Effector CD8-positive, alpha-beta T cell (primary cell): ENCODE measurements around the gene MPHOSPH9.
A peak's percentile ranks its signal among the peaks of the same experiment; 100 is the strongest.
"Not testable (repeated sequence)": the region's sequence is repeated elsewhere in the genome, so short reads cannot be mapped to it uniquely, and the experiment has no call there.

Experiments used
- DNase-seq: peaks from one replicate; lab custom pipeline; 2025; lab: John Stamatoyannopoulos, UW

MPHOSPH9 gene

GRCh38 chr12:123260081-123260480, 27.1 kb upstream of the MPHOSPH9 start:
- no peak for DNase-seq

- no peak for DNase-seq
These were observed 25.7 kb upstream of the MPHOSPH9 start for GRCh38 chr12:123258593-123258992.

GRCh38 chr12:123254853-123255446, 22.0 kb upstream of the MPHOSPH9 start:
- no peak for DNase-seq

DNA sequence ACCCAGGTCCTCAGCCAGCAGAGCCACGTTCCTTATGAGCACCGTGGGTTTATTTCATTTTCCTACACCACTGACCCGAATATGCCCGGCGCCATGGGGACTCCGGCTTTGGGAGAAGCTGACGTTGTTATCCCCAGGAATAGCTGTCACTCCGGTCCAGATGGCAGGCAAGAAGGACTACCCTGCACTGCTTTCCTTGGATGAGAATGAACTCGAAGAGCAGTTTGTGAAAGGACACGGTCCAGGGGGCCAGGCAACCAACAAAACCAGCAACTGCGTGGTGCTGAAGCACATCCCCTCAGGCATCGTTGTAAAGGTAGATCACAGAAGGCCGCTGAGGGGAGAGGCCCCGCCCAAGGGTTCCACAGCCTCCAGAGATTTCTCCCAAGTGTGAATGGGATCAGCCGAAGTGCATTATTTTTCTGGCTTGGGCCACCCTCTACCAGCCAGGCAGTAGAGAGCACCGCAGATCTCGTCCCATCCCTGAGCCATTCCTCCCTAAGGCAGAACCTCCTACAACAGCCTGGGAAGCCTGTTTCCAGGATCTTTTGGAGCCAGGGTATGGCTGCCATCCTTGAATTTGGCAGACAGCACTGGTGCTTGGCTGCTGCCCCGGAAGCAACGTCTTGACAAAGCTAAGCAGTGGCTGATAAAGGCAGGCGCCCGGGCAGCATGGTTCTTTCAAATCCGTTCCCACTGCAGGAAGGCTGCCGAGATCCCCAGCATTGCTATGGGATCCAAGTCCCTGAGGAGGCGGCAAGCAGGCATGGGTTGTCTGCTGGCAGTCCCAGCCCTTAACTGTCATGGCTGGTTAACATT, 20.9 kb upstream of the MPHOSPH9 start:
- DNase-seq, result no peak

GRCh38 chr12:123252365-123252764, 19.4 kb upstream of the MPHOSPH9 start:
- not testable (repeated sequence) for DNase-seq

DNA sequence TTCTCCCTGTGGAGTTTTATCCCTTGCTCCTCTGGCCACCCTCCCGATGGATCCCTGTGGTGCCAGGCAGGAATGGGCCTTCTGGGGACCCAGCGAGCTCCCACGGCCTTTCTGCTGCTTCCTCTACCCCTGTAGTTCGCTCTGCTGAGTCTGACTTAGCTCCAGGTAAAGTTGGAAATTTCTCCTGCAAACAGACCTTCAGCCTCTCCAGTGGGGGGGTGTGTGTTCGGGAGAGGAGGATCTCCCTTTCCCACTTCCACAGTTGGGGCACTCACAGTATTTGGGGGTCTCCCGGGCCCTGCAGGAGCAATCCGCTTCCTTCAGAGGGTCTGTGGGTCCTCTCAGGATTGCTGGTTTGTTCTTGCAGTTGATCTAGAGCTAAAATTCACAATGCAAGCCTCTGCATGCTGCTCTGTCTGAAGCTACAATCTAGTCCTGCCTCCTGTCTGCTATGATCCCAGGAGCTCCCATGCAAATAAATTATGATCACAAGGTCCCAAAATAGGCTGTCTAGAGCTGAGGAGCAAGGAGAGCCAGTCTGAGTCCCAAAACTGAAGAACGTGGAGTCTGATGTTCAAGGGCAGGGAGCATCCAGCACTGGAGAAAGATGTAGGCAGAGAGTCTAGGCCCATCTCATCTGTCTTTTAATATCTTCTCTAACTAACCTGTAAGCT, 18.6 kb upstream of the MPHOSPH9 start:
- no peak for DNase-seq

DNA sequence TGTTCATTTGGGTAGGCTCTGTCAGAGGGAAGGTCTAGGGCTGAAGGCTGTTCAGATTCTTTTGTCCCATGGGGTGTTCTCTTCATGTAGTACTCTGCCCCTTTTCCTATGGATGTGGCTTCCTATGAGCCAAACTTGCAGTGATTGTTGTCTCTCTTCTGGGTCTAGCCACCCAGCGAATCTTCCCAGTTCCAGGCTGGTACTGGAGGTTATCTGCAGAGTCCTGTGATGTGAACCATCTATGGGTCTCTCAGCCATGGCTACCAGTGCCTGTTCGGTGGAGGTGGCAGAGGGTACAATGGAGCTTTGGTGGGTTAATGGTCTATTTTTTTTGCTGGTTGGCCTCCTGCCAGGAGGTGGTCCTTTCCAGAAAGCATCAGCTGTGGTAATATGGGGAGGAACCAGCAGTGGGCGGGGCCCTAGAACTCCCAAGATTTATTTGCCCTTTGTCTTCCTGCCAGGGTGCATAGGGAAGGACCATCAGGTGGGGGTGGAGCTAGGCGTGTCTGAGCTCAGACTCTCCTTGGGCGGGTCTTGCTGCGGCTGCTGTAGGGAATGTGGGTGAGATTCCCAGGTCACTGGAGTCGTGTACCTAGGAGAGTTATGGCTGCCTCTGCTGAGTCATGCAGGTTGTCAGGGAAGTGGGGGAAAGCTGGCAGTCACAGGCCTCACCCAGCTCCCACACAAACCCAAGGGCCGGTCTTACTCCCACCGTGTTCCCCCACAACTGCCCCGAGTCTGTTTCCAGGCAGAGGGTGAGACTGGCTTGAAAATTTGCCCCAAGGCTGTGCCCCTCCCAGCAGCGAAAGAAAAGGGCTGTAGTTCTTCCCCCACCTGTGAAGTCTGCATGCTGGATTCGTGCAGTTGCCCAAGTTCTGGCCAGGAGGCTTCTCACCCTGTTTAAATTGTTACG, 17.8 kb upstream of the MPHOSPH9 start:
- no peak for DNase-seq

GRCh38 chr12:123248996-123249741, 16.2 kb upstream of the MPHOSPH9 start:
- DNase-seq, result not testable (repeated sequence)

- not testable (repeated sequence) for DNase-seq
These were observed 15.2 kb upstream of the MPHOSPH9 start for GRCh38 chr12:123248129-123248528.

GRCh38 chr12:123245678-123246077, 12.7 kb upstream of the MPHOSPH9 start:
- no peak for DNase-seq

DNA sequence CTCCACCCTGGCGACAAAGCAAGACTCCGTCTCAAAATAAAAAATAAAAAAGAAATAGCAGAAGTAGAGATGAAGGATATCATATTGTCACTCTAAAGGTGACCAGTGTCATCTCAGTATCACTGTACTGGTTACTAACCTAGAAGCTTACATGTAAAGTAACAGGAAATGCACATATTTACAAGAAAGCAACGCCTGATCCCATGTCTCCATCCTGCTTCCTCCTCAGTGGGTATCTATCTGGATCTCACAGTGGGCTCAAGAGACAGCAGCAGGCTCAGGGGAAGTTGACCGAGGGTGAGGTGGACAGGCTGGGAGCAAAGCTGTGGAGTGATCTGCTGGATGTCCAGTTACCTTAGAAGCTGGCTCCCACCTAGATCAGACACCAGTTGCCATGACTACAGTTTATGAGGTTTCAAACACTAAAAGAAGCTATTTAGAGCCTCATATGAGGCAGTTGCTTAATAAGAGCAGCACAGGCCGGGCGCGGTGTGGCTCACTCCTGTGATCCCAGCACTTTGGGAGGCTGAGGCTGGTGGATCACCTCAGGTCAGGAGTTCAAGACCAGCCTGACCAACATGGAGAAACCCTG, 10.8 kb upstream of the MPHOSPH9 start:
- DNase-seq, result no peak

GRCh38 chr12:123242116-123242904, 9.4 kb upstream of the MPHOSPH9 start:
- no peak for DNase-seq

- no peak for DNase-seq
These were observed 6.0 kb upstream of the MPHOSPH9 start for GRCh38 chr12:123238961-123239360.

DNA sequence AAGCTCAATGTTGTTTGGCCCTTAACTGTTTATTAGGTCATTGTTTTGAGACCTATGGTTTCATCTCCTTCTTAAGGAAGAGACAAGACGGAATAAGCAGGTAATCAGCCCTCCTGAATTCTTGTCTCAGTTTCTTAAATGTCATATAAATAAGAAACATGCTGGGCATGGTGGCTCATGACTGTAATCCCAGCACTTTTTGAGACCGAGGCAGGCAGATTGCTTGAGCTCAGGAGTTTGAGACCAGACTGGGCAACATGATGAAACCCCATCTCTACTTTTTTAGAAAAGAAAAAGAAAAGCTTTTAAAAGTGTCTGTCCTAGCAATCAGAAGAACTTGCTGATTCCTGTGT, 5.4 kb upstream of the MPHOSPH9 start:
- DNase-seq, result no peak

DNA sequence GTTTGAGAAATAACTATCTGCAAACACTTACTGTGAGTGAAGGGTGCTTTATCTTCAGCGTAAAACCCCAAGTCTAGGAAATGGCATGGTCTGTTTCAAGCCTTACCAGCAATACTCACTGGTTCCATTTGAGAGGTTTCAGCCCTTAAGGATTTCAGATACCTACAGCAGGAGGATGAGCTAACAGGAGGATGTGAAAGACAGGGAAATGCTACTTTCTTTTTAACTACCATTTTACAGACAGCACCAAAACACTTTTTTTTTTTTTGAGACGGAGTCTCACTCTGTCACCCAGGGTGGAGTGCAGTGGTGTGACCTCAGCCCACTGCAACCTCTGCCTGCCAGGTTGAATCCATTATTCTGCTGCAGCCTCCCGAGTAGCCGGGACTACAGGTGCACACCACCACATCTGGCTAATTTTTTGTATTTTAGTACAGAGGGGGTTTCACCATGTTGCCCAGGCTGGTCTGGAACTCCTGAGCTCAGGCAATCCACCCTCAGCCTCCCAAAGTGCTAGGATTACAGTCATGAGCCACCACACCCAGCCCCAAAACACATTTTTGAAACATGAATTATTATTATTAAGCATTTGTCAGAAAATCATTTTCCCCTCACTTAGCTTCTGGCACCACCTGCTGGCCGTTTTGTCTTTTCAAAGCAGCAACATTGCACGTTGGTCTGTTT, 4.8 kb upstream of the MPHOSPH9 start:
- peak; percentile 51 for DNase-seq

DNA sequence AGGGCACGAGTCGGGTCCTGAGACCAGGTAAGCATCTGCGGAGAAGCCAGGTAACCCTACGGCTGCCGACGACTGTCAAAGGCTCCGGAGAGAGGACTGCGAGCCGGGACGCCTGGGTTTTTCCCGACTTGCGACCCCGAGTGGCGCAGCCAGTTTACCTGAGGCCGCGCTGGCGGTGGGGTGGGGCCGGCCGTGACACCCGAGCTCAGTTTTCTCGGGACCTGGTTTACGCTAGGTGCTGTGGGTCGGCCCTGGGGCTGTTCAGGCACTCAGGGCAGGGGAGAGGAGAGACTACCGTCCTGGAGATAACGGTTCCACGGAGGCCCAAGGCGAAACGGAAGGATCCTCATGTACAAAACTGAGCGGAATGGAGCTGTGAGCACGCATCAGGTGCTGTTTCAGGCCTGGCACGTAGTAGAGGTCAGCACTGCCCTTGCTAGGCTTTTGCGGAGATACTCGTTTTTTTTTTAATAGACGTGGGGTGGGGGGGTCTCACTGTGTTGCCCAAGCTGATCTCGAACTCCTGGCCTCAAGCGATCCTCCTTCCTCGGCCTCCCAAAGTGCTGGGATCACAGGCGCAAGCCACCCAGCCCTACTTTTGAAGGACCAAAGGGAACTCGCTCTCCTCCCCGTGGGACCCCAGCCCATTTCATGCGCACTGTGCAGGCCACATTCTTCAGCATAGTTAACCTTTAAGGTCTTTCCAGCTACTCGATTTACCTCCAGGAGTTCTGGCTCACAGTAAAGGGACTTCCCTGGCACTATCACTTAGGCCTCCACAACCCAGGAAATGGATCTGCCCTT, 766 bp upstream of the MPHOSPH9 start:
- DNase-seq, result no peak

DNA sequence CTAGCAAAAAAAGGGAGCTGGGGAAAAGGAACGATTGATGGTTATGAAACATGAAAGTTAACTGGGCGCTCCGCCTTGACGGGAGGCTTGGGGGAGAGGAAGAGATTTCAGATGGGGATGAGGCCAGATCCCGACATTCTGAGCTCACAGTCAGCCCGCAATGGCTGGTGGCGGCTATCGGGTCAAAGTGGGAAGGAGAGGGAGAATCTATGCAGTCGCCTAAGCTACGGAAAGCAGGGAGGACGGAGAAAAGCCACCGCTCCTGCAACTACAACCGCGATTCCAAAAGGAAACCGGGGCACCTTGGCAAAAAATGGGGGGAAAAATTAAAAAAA, 502 bp downstream of the MPHOSPH9 start:
- DNase-seq, result no peak

GRCh38 chr12:123231931-123232330, 1.0 kb downstream of the MPHOSPH9 start:
- DNase-seq, result no peak

GRCh38 chr12:123229051-123229450, 3.9 kb downstream of the MPHOSPH9 start:
- DNase-seq, result no peak
